Thyroid gland (tissue), 4 donors: Measurements from ENCODE around the gene RAPGEFL1. TPM values are rescaled to one million over a fixed set of nuclear protein-coding genes. Genes with fewer than 3 reads are reported as not detected.
"Not testable (repeated sequence)": the region's sequence is repeated elsewhere in the genome, so short reads cannot be mapped to it uniquely, and the experiment has no call there.

Experiments used
- DNase-seq, 2 donors: peaks; one replicate each; pipeline ENCODE4 v3.0.0-alpha.2; 2019
- H3K27ac ChIP-seq, 3 donors: fragments of 200-600 bp; sonication (generic); 1 replicate in 2 of 3; 2 replicates in 1 of 3; pipeline ENCODE4 v1.5.1; 2016 to 2019; ENCODE audit warnings: mild to moderate bottlenecking in 1 of 3, moderate library complexity in 1 of 3
- H3K27me3 ChIP-seq: fragments of 200-600 bp; sonication (generic); one replicate; pipeline ENCODE4 v1.5.1; 2019
- H3K36me3 ChIP-seq, 2 donors: fragments of 200-600 bp; sonication (generic); one replicate each; pipeline ENCODE4 v1.5.1; 2016 to 2019
- H3K4me1 ChIP-seq, 2 donors: fragments of 200-600 bp; sonication (generic); one replicate each; pipeline ENCODE4 v1.5.1; 2017 to 2019
- H3K4me3 ChIP-seq, 3 donors: fragments of 200-600 bp; sonication (generic); replicated peaks in 1 of 3; 1 replicate in 2 of 3; 2 replicates in 1 of 3; pipeline ENCODE4 v1.5.1; 2016; ENCODE audit warnings: mild to moderate bottlenecking in 1 of 3
- H3K9me3 ChIP-seq: fragments of 200-600 bp; sonication (generic); one replicate; pipeline ENCODE4 v1.5.1; 2017
- CTCF ChIP-seq, 6 experiments: fragments of 200-600 bp in 3 of 6; fragments of 450-650 bp in 3 of 6; sonication (generic) in 3 of 6; IDR thresholded peaks; one replicate each; pipeline ENCODE4 v1.5.1; 2016 to 2019; ENCODE audit warnings: antibody characterized with exemption in 6 of 6, mild to moderate bottlenecking in 2 of 6, inconsistent platforms in 1 of 6, moderate library complexity in 1 of 6
- POLR2A ChIP-seq, 2 donors: fragments of 450-650 bp; IDR thresholded peaks; one replicate each; pipeline ENCODE4 v1.6.1; 2017; ENCODE audit warnings: antibody characterized with exemption in 2 of 2, mild to moderate bottlenecking in 2 of 2, moderate library complexity in 1 of 2
- WGBS, 2 donors: methylation state at CpG; one replicate each; pipeline ENCODE4 v1.1.5; 2017; 5-methylcytosine and 5-hydroxymethylcytosine counted together
- intact Hi-C: fragments of 100-400 bp; cut with DNase I; formaldehyde crosslinking; loops from one replicate; pipeline ENCODE4 v1.15.1; 2023
- total RNA-seq, 4 donors: library from RNA; depleted of rRNA; stranded (reverse); fragments of >200 nt; gene quantifications; one replicate each; pipeline ENCODE4 v1.2.3, GENCODE V29; 2016

RAPGEFL1 gene
- total RNA-seq, 4 donors from 2014 or later = 1.3 to 5.2 (median 4.1) TPM

- Histone ChIP-seq H3K4me1 (peaks cover 12 to 14% of the 10 kb centered on the region in 2 donors), H3K4me3 (peak within 1 kb of the TSS; percentile 47 to 71 (median 66)), H3K36me3 (no peaks in the 10 kb centered on the region), H3K9me3 (no peaks in the 10 kb centered on the region), H3K27ac (peak within 1 kb of the TSS; percentile 57 to 92 (median 79)), H3K27me3 (no peaks in the 10 kb centered on the region)
- TF ChIP-seq POLR2A (IDR thresholded peaks at IDR 0.05) = peak in 1 of 2 donors; percentile 75
- peak; percentile 38 to 66 (median 58) for TF ChIP-seq CTCF (IDR thresholded peaks at IDR 0.05)
- peak; percentile 97 to 98 for DNase-seq
- WGBS, 2 donors = 1 to 4% methylated on average over 31 to 56 of the region's 59 CpGs
- intact Hi-C loops = no loop called here
Observed at GRCh38 chr17:40218740-40219593, 41.7 kb downstream of the RAPGEFL1 start, which contains the start of gene WIPF2. Gene WIPF2 (plus strand): TSS chr17:40219304. CDS start chr17:40256460, 37,156 bp downstream.

GRCh38 chr17:40219594-40220338 is 42.5 kb downstream of the RAPGEFL1 start:
- no peaks in the 10 kb centered on the region for H3K9me3 ChIP-seq
- peak overlapping the region; percentile 47 to 71 (median 66) for H3K4me3 ChIP-seq
- peak; percentile 64 to 65 for DNase-seq
- no peaks in the 10 kb centered on the region for H3K36me3 ChIP-seq
- TF ChIP-seq POLR2A (IDR thresholded peaks at IDR 0.05) (no peak), CTCF (IDR thresholded peaks at IDR 0.05) (no peak)
- WGBS, 2 donors = 3% methylated on average over 24 of the region's 24 CpGs
- intact Hi-C loops = no loop called here
- H3K4me1 ChIP-seq = peaks cover 18 to 19% of the 10 kb centered on the region in 2 donors
- H3K27ac ChIP-seq = peak overlapping the region; percentile 57 to 92 (median 79)
- H3K27me3 ChIP-seq = no peaks in the 10 kb centered on the region

GRCh38 chr17:40224718-40225550 is 47.7 kb downstream of the RAPGEFL1 start:
- Histone ChIP-seq H3K9me3 (no peaks in the 10 kb centered on the region), H3K4me3 (no peak overlapping the region), H3K27me3 (no peaks in the 10 kb centered on the region), H3K27ac (peak overlapping the region; percentile 56 to 81 (median 80)), H3K36me3 (no peaks in the 10 kb centered on the region), H3K4me1 (peaks cover 28 to 29% of the 10 kb centered on the region in 2 donors)
- WGBS, 2 donors = 21 to 29% methylated on average over 5 of the region's 5 CpGs
- DNase-seq = peak; percentile 86 to 87
- intact Hi-C loops = no loop called here
- no peak for TF ChIP-seq CTCF (IDR thresholded peaks at IDR 0.05)
- no peak for TF ChIP-seq POLR2A (IDR thresholded peaks at IDR 0.05)

- WGBS, 2 donors = 98 to 99% methylated on average over 14 of the region's 14 CpGs
- H3K4me3 ChIP-seq, H3K27ac ChIP-seq, DNase-seq, H3K9me3 ChIP-seq, H3K27me3 ChIP-seq, intact Hi-C loops, H3K36me3 ChIP-seq: not testable (repeated sequence)
- peaks cover 15 to 18% of the 10 kb centered on the region in 2 donors for H3K4me1 ChIP-seq
Observed at GRCh38 chr17:40229146-40229545, 51.9 kb downstream of the RAPGEFL1 start.

GRCh38 chr17:40230670-40231069 is 53.4 kb downstream of the RAPGEFL1 start:
- H3K27ac ChIP-seq = no peak overlapping the region
- no peaks in the 10 kb centered on the region for H3K27me3 ChIP-seq
- no peak for TF ChIP-seq POLR2A (IDR thresholded peaks at IDR 0.05)
- TF ChIP-seq CTCF (IDR thresholded peaks at IDR 0.05) = no peak
- no peak for DNase-seq
- 91% methylated on average over 3 of the region's 3 CpGs for WGBS, 2 donors
- H3K4me3 ChIP-seq = no peak overlapping the region
- peaks cover 10 to 11% of the 10 kb centered on the region in 2 donors for H3K36me3 ChIP-seq
- H3K4me1 ChIP-seq = peaks cover 1 to 3% of the 10 kb centered on the region in 2 donors
- intact Hi-C loops = no loop called here
- H3K9me3 ChIP-seq = no peaks in the 10 kb centered on the region

- peaks cover 10 to 11% of the 10 kb centered on the region in 2 donors for H3K36me3 ChIP-seq
- H3K27ac ChIP-seq, intact Hi-C loops, DNase-seq, H3K4me1 ChIP-seq, H3K27me3 ChIP-seq, H3K9me3 ChIP-seq, H3K4me3 ChIP-seq: not testable (repeated sequence)
- 89 to 95% methylated on average over 4 of the region's 4 CpGs for WGBS, 2 donors
Observed at GRCh38 chr17:40231928-40232327, 54.7 kb downstream of the RAPGEFL1 start.
